ENCODE measurements around the gene GNAZ. TPM values are rescaled to one million over a fixed set of nuclear protein-coding genes. Genes with fewer than 3 reads are reported as not detected.

Gene GNAZ
- total RNA-seq, 4 donors from 2014 or later: 5.6 to 21.6 (median 12.1) TPM

DNA sequence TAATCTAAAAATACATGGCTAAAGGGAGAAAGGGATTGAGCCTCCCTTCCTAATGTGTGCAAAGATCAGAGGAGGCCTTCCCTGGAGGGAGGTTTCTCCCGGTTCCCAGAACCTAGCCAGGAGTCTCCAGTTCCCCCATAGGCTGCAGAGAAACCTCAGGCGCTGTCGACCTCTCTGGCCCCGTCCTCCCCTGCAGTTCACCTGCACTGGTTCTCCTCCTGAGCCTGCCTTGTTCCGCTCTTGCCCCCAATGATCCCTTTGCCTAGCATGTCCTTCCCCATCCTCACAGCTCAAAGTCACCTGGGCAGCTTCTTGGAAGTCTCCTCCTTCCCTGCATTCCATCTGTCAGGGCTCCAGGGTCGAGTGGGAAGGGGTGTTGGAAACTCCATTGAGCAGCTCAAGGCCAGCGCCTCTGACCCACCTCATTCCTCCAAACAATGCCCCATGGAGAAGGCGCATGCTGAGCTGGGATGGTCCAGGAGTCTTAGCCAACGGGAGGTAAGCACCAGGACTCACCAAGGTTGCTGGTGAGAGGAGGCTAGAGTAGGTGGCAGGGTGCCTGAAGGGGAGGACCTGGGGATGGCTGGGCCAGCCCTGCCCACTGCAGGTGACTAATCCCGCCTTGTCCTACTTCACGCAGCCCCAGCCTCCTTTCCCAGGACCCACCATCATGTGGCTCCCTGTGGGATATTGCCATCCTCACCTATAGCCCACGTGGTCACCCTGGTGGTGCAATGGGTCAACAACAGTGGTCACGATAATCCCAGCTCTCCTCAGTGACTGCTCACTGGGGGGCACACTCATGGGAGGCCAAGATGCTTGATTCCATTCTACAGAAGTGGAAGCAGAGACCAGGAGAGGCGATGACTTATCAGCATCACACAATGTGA, 56.1 kb downstream of the GNAZ start:
- TF ChIP-seq, protein P1, sequence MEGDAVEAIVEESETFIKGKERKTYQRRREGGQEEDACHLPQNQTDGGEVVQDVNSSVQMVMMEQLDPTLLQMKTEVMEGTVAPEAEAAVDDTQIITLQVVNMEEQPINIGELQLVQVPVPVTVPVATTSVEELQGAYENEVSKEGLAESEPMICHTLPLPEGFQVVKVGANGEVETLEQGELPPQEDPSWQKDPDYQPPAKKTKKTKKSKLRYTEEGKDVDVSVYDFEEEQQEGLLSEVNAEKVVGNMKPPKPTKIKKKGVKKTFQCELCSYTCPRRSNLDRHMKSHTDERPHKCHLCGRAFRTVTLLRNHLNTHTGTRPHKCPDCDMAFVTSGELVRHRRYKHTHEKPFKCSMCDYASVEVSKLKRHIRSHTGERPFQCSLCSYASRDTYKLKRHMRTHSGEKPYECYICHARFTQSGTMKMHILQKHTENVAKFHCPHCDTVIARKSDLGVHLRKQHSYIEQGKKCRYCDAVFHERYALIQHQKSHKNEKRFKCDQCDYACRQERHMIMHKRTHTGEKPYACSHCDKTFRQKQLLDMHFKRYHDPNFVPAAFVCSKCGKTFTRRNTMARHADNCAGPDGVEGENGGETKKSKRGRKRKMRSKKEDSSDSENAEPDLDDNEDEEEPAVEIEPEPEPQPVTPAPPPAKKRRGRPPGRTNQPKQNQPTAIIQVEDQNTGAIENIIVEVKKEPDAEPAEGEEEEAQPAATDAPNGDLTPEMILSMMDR (IDR thresholded peaks at IDR 0.05): no peak
- no peak for TF ChIP-seq POLR2A (IDR thresholded peaks at IDR 0.05)
- DNase-seq: no peak
- H3K27me3 ChIP-seq: no peaks in the 10 kb centered on the region
- no peak overlapping the region for H3K27ac ChIP-seq
- H3K36me3 ChIP-seq: no peaks in the 10 kb centered on the region
- no peaks in the 10 kb centered on the region for H3K9me3 ChIP-seq
- no peaks in the 10 kb centered on the region for H3K4me1 ChIP-seq
- H3K4me3 ChIP-seq: no peak overlapping the region
- intact Hi-C loops (cut with DNase I; ENCODE audit: low total_unique reads): loop anchor here (10.0 kb wide), 1 partner anchor 172 kb away; no protein-coding TSS in a partner anchor

DNA sequence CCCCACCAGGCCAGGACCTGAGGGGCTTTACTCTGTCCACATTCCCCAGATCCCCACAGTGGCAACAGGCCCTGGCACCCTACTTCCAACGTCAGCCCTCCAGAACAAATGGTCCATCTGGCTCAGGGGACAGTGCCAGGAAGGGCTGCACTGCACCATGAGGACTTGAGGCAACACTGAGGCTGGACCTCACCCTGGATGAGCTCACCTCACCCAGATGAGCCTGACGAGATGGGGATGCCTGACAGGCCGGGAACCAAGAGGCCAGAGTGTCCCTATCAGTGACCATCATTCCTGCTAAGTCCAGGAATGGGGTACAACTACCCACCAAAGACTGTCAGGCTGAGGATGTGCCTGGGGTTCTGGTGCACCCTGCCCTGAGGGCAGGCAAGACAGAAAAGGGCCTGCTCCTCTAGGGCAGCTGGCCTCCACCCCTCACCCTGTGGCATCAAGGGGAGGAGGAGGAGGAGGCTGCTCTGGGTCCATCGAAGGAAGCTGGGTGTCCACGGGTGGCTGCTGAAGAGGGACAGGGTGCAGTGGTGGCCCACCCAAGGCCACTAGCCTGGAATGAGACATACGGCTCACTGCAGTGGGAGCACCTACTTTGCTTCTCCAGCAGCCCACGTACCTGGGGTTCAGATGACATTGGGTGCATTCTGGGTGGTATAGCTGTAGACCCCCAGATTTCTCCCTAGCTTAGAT, 56.9 kb downstream of the GNAZ start:
- H3K9me3 ChIP-seq: no peaks in the 10 kb centered on the region
- H3K27me3 ChIP-seq: no peaks in the 10 kb centered on the region
- intact Hi-C loops (cut with DNase I; ENCODE audit: low total_unique reads): loop anchor here (10.0 kb wide), 1 partner anchor 172 kb away; no protein-coding TSS in a partner anchor
- H3K4me3 ChIP-seq: no peak overlapping the region
- H3K36me3 ChIP-seq: no peaks in the 10 kb centered on the region
- H3K4me1 ChIP-seq: no peaks in the 10 kb centered on the region
- no peak for DNase-seq
- TF ChIP-seq, protein P1 (IDR thresholded peaks at IDR 0.05): no peak
- TF ChIP-seq POLR2A (IDR thresholded peaks at IDR 0.05): no peak
- no peak overlapping the region for H3K27ac ChIP-seq

DNA sequence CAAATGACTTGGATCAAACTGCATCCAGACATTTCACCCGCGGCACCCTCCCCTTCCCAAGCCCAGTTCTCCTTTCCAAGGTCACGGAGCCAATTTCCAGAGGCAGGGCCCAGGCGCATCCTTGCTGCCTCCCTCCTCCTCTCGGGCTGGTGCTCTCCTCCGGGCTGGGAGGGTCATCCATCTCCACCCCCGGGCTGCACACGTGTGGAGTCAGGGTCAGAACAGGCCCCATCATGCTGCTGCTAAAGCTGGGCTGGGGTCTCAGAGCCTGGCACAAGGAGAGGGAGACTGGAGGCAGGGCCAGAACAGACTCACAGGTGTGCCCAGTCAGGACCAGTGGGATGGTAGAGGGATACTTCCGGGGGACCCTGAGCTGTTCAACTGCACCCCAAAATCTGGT, 57.5 kb downstream of the GNAZ start:
- intact Hi-C loops (cut with DNase I; ENCODE audit: low total_unique reads): loop anchor here (10.0 kb wide), 1 partner anchor 173 kb away; no protein-coding TSS in a partner anchor

DNA sequence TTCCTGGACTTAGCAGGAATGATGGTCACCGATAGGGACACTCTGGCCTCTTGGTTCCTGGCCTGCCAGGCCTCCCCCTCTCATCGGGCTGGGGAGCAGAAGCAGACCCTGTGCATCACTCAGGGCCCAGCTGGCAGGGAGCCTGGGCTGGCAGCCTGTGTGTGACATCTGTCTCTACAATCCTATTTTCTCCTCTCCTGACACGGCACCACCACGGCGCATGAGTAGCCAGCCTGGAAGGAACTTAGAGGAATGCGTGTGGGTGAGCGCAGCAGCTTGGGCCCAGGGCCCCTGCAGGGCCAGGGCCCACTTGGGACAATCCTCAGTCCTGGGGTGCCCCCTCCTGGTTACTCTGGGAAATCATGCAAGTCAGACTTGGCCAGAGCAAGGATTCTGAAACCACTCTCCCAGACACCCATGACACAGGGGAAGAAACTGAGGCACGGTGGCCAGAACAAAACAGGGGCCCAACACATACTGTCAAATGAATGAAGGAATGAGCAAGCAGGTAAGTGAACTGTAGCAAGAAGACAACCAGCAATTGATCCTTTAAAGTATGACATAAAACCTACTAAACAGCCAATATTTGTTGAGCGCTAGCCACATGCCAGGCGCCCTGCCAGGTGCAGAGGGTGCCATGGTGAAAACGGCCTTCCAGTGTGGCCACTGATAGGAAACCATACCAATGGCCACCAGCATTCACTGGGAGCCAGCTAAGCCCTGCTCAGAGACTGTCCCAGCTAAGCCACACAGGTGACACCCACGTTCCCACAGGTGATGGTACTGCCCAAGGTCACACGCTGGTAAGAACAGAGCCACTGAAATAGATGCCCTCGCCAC, 58.2 kb downstream of the GNAZ start:
- intact Hi-C loops (cut with DNase I; ENCODE audit: low total_unique reads): loop anchor here (10.0 kb wide), 1 partner anchor 174 kb away; no protein-coding TSS in a partner anchor
- H3K9me3 ChIP-seq: no peaks in the 10 kb centered on the region
- peak; percentile 64 to 66 for DNase-seq
- no peaks in the 10 kb centered on the region for H3K4me1 ChIP-seq
- no peak for TF ChIP-seq POLR2A (IDR thresholded peaks at IDR 0.05)
- TF ChIP-seq, protein P1 (IDR thresholded peaks at IDR 0.05): peak; percentile 67 to 89 (median 73)
- H3K27me3 ChIP-seq: no peaks in the 10 kb centered on the region
- no peak overlapping the region for H3K27ac ChIP-seq
- no peak overlapping the region for H3K4me3 ChIP-seq
- H3K36me3 ChIP-seq: no peaks in the 10 kb centered on the region

More for the DNA sequence above, 57.5 kb downstream of the GNAZ start:
- Histone ChIP-seq H3K4me1 (no peaks in the 10 kb centered on the region), H3K36me3 (no peaks in the 10 kb centered on the region), H3K27ac (no peak overlapping the region), H3K9me3 (no peaks in the 10 kb centered on the region), H3K4me3 (no peak overlapping the region), H3K27me3 (no peaks in the 10 kb centered on the region)
- no peak for TF ChIP-seq POLR2A (IDR thresholded peaks at IDR 0.05)
- TF ChIP-seq, protein P1 (IDR thresholded peaks at IDR 0.05): no peak
- no peak for DNase-seq
